Measurements from ENCODE around the gene DVL2. TPM values are rescaled to one million over a fixed set of nuclear protein-coding genes. Genes with fewer than 3 reads are reported as not detected.

Gene DVL2
- total RNA-seq, 3 donors from 2014 or later, result 33.4 to 52.0 (median 36.0) TPM

DNA sequence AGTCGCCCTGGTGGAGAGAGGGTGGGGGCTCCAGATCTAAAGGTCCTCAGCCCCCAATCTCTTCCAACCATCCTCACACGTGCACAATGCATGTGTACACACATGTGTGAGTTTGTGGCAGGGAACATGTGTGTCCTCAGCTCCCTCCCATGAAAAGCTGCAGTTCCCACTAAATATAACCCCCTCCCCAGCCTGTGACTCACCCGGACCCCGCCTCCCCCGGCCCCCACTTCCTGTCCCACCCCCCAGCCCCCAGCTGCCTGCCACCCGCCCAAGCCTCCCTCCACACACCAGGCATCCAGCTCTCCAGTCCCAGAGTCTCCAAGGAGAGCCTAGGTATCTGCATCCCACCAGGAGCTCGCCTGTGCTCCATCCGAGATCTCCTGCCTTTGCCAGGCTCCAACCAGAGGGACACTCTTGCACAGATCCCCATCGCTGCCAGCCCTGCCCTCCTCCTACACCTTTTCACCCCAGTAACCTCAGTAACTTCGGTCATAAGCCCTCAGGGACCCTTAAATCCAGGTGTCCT, 18.6 kb downstream of the DVL2 start:
- peaks cover 42% of the 10 kb centered on the region for H3K4me1 ChIP-seq (ENCODE audit: low read depth)

DNA sequence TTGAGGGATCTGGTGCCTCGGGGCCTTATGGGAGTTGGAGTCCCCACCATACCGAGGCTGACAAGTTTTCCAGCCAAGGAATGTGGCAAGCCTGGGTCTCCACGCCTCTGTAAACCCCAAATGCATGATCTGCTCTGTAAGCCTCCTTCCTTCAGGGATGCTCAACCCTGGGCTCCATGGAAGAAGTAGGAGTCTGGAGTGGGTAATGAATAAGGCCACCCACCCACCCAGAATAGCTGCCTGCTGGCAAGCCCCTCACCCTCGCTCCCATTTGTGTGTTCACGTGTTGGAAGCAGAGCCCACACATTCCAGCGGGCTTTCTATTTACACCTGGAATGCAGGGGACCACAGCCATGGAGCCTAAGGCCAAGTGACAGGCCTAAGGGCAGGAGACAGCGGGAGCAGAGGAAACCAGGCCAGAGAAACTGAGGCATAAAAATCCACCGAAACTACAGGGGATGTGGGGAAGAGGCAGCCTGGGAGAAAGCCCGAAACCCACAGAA, 19.1 kb downstream of the DVL2 start:
- ATAC-seq, result no peak

More for the DNA sequence above, 18.6 kb downstream of the DVL2 start:
- H3K4me3 ChIP-seq, result no peak overlapping the region
- DNase-seq (peak in 1 of 3 donors; percentile 37), ATAC-seq (no peak)
- TF ChIP-seq, protein P1, sequence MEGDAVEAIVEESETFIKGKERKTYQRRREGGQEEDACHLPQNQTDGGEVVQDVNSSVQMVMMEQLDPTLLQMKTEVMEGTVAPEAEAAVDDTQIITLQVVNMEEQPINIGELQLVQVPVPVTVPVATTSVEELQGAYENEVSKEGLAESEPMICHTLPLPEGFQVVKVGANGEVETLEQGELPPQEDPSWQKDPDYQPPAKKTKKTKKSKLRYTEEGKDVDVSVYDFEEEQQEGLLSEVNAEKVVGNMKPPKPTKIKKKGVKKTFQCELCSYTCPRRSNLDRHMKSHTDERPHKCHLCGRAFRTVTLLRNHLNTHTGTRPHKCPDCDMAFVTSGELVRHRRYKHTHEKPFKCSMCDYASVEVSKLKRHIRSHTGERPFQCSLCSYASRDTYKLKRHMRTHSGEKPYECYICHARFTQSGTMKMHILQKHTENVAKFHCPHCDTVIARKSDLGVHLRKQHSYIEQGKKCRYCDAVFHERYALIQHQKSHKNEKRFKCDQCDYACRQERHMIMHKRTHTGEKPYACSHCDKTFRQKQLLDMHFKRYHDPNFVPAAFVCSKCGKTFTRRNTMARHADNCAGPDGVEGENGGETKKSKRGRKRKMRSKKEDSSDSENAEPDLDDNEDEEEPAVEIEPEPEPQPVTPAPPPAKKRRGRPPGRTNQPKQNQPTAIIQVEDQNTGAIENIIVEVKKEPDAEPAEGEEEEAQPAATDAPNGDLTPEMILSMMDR (IDR thresholded peaks at IDR 0.05), result no peak
- no peaks in the 10 kb centered on the region for H3K9me3 ChIP-seq
- H3K36me3 ChIP-seq (ENCODE audit: low read depth), result no peaks in the 10 kb centered on the region
- intact Hi-C loops (cut with DNase I, micrococcal nuclease), result no loop called here

GRCh38 chr17:7214300-7215135, 19.8 kb downstream of the DVL2 start:
- no peaks in the 10 kb centered on the region for H3K9me3 ChIP-seq
- TF ChIP-seq, protein P1 (IDR thresholded peaks at IDR 0.05), result peak; percentile 31
- peak overlapping the region; percentile 6 for H3K4me3 ChIP-seq
- intact Hi-C loops (cut with DNase I, micrococcal nuclease), result no loop called here
- DNase-seq (peak; percentile 99), ATAC-seq (peak; percentile 93)
- H3K4me1 ChIP-seq (ENCODE audit: low read depth), result peaks cover 35% of the 10 kb centered on the region
- no peaks in the 10 kb centered on the region for H3K36me3 ChIP-seq (ENCODE audit: low read depth)

More for the DNA sequence above, 19.1 kb downstream of the DVL2 start:
- intact Hi-C loops (cut with DNase I, micrococcal nuclease), result no loop called here
- DNase-seq, result no peak
- Histone ChIP-seq H3K4me3 (no peak overlapping the region), H3K36me3 (ENCODE audit: low read depth) (no peaks in the 10 kb centered on the region), H3K4me1 (ENCODE audit: low read depth) (peaks cover 36% of the 10 kb centered on the region), H3K9me3 (no peaks in the 10 kb centered on the region)
- TF ChIP-seq, protein P1 (IDR thresholded peaks at IDR 0.05), result no peak

DNA sequence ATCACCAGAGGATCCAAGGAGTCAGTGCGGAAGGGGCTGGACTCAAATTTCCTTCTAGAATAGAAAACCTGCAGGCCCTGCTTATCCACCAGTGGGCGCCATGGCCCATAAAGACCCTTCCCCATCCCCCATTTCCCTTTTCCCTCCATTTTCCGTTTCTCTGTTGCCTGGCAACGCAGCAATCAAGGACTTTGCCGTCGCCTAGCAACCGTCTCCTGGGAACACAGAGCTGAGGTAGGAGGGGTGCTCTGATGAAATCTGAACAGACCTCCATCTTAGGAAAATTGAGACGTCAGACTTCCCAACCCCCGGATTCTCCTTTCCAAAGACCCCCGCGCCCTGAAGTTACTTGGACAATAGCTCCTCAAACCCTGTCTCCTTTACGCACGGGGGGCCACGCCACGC, 20.4 kb downstream of the DVL2 start:
- TF ChIP-seq, protein P1 (IDR thresholded peaks at IDR 0.05), result peak; percentile 11
- DNase-seq, result peak in 2 of 3 donors; percentile 45 to 81
- Histone ChIP-seq H3K9me3 (no peaks in the 10 kb centered on the region), H3K4me1 (ENCODE audit: low read depth) (peaks cover 29% of the 10 kb centered on the region), H3K4me3 (no peak overlapping the region), H3K36me3 (ENCODE audit: low read depth) (no peaks in the 10 kb centered on the region)
- intact Hi-C loops (cut with DNase I, micrococcal nuclease), result no loop called here
- ATAC-seq, result peak; percentile 24

- ATAC-seq (no peak), DNase-seq (peak in 2 of 3 donors; percentile 25 to 44)
- no peak overlapping the region for H3K4me3 ChIP-seq
- no peaks in the 10 kb centered on the region for H3K36me3 ChIP-seq (ENCODE audit: low read depth)
- TF ChIP-seq, protein P1 (IDR thresholded peaks at IDR 0.05), result no peak
- intact Hi-C loops (cut with DNase I, micrococcal nuclease), result no loop called here
- H3K9me3 ChIP-seq, result no peaks in the 10 kb centered on the region
- H3K4me1 ChIP-seq (ENCODE audit: low read depth), result peaks cover 17% of the 10 kb centered on the region
Measured at GRCh38 chr17:7211491-7212273, 22.6 kb downstream of the DVL2 start.
